IPS-18c (cell line): Measurements from ENCODE around the gene PRTFDC1.

Experiments used
- H3K4me3 ChIP-seq: 2 replicates; pipeline ENCODE4 v1.7.0; 2013; ENCODE audit warnings: low read depth, mild to moderate bottlenecking, low read length, moderate library complexity; ENCODE audit not compliant: insufficient read depth
- H3K9me3 ChIP-seq: one replicate; pipeline ENCODE4 v1.6.1; 2013; ENCODE audit warnings: mild to moderate bottlenecking, low read length, moderate library complexity; ENCODE audit not compliant: control insufficient read depth, insufficient read depth

The PRTFDC1 gene

DNA sequence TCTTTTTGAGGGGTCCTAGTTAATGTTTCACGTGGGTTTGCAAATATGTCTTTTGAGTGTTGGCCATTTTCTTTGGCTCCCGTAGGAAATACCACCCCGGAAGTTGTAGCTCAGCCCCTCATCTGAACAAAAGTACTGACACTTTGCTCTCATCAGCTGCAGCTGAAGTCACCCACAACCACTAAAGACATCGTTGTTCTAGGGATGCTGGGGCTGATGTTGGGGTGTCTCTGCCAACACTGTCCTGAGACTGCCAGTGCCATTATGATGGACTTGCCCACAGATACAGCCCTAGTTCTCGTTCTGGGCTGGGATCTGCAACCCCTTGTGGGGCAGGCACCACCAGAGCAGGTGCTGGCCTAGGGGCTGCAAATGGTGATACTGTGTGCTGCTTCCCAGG lies 146.1 kb downstream of the PRTFDC1 start:
- H3K9me3 ChIP-seq, result no peaks in the 10 kb centered on the region

DNA sequence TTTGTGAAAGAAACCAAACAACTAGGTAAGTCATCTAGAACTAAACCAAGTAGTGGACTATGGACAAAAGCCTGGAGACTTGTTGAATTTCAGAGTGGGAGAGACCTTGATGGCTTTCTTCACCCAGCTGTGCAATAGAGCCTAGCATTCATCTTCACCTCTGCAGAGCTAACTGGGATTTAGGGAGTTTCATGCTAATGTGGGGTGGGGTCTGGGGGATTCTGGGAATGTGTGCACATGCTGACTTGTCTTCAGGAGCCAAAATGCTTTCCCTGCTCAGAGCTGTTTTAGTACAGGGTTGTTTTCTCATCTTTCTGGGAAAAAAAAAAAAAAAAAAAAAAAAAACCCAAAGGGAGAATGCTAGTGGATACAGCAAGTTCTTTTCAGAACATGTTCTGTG lies 147.4 kb downstream of the PRTFDC1 start:
- Histone ChIP-seq H3K4me3 (no peak overlapping the region), H3K9me3 (no peaks in the 10 kb centered on the region)

More for the DNA sequence above, 146.1 kb downstream of the PRTFDC1 start:
- no peak overlapping the region for H3K4me3 ChIP-seq

DNA sequence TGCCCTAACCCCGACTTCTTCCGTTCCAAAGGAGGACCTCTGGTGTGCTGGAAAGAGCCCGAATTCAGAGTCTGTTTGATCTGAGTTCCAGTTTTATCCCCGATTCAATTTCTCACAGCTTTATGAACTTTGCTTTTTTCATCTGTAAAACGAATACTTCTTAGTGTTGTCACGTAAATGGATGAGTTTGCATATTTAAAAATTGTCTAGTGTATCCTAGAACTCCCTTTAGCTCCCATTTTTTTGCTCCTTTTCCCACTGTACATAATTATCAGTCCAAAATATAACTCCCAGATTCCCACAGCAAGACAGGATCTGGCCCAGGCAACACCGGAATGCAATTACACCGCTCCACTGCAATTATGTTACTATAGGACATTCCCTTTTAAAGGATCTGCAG lies 148.0 kb downstream of the PRTFDC1 start:
- no peaks in the 10 kb centered on the region for H3K9me3 ChIP-seq
- H3K4me3 ChIP-seq, result no peak overlapping the region

GRCh38 chr10:24802378-24802777 lies 150.0 kb downstream of the PRTFDC1 start:
- H3K4me3 ChIP-seq, result no peak overlapping the region
- no peaks in the 10 kb centered on the region for H3K9me3 ChIP-seq

DNA sequence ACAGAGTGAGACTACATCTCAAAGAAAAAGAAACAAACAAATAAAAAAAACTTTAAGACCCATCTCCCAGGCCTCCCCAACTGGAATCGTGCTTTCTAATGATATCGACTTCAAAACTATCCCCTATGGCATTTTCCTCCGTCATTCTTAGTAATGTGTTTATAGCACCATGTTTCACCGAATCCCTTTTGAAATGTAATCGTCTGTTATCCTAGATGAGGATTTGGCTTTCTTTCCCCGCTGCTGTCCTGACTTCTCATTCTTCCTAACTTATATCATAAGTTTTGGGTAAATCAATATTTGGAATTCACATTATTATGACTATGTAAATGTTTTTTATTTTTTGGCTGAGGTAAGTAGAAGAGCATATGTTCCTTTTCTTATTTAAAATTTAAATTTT lies 151.5 kb downstream of the PRTFDC1 start:
- H3K4me3 ChIP-seq, result no peak overlapping the region

More for the DNA sequence above, 151.5 kb downstream of the PRTFDC1 start:
- no peaks in the 10 kb centered on the region for H3K9me3 ChIP-seq
